Gastrocnemius medialis (tissue), 4 donors: Measurements from ENCODE around the gene CFAP298.

ENCODE experiments used
- POLR2A ChIP-seq, 2 donors: fragments of 450-650 bp; IDR thresholded peaks; one replicate each; pipeline ENCODE4 v1.6.1; 2017; ENCODE audit warnings: antibody characterized with exemption in 2 of 2, mild to moderate bottlenecking in 2 of 2, moderate library complexity in 2 of 2
- TF ChIP-seq, protein P1 (sequence below), 5 experiments: fragments of 450-650 bp in 3 of 5; fragments of 200-600 bp in 2 of 5; sonication (generic) in 2 of 5; IDR thresholded peaks in 4 of 5; conservative IDR thresholded peaks in 1 of 5; 1 replicate in 4 of 5; 2 replicates in 1 of 5; pipeline ENCODE4 v1.5.1; 2016 to 2019; ENCODE audit warnings: antibody characterized with exemption in 5 of 5, mild to moderate bottlenecking in 3 of 5, moderate library complexity in 3 of 5

DNA sequence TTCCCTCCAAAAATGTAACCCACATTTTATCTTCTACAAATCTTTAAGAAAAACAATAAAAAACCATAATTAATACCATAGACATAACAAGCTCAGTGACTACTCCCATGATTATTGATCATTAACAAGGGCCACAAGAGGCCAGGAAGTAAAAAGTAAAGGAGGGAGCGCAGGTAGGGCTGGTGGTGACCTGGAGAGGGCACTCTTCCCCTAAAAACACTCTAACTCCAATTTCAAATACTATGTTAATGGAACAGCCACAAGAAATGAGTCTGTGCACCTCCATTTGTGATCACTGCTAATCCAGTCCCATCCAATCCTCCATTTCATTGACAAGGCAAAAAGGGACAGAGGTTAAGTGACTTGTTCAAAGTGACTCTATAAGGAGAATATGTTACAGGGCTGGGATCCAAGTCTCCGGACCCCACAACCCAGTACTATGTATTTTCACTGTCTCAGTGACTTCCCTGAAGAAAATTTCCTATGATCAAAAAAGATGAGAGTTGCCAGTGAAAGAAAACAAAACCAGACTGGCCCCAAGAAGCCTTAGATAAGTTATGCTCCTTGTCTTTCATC is 41.2 kb upstream of the CFAP298 start:
- TF ChIP-seq, protein P1, sequence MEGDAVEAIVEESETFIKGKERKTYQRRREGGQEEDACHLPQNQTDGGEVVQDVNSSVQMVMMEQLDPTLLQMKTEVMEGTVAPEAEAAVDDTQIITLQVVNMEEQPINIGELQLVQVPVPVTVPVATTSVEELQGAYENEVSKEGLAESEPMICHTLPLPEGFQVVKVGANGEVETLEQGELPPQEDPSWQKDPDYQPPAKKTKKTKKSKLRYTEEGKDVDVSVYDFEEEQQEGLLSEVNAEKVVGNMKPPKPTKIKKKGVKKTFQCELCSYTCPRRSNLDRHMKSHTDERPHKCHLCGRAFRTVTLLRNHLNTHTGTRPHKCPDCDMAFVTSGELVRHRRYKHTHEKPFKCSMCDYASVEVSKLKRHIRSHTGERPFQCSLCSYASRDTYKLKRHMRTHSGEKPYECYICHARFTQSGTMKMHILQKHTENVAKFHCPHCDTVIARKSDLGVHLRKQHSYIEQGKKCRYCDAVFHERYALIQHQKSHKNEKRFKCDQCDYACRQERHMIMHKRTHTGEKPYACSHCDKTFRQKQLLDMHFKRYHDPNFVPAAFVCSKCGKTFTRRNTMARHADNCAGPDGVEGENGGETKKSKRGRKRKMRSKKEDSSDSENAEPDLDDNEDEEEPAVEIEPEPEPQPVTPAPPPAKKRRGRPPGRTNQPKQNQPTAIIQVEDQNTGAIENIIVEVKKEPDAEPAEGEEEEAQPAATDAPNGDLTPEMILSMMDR (IDR thresholded peaks at IDR 0.05 in 4 of 5, conservative IDR thresholded peaks at IDR 0.05 in 1 of 5) = peak in 2 of 5 experiments; percentile 25 to 35
- TF ChIP-seq POLR2A (IDR thresholded peaks at IDR 0.05) = no peak
